RWPE2 (cell line): ENCODE data around the gene GRIFIN.
A peak's percentile ranks its signal among the peaks of the same experiment; 100 is the strongest.

Experiments used
- ATAC-seq: fragments of 200-7000 bp; cut with Tn5 transposase; 3 replicates; pipeline ENCODE4 v1.9.1; 2021; ENCODE audit warnings: low read depth
- DNase-seq: peaks from one replicate; pipeline ENCODE4 v3.0.0-alpha.2; 2020; ENCODE audit warnings: low spot score
- H3K27ac ChIP-seq: fragments of 450-650 bp; 2 replicates; pipeline ENCODE4 v1.5.1; 2017; ENCODE audit warnings: mild to moderate bottlenecking; ENCODE audit not compliant: poor library complexity, severe bottlenecking
- H3K27me3 ChIP-seq: fragments of 250-450 bp; sonication (Bioruptor Pico); 2 replicates; pipeline ENCODE4 v1.5.1; 2021; ENCODE audit warnings: mild to moderate bottlenecking, moderate library complexity; ENCODE audit not compliant: insufficient read depth, poor library complexity, severe bottlenecking
- H3K36me3 ChIP-seq: fragments of 250-450 bp; sonication (Bioruptor Pico); 2 replicates; pipeline ENCODE4 v1.5.1; 2020; ENCODE audit warnings: low read depth, mild to moderate bottlenecking, moderate library complexity
- H3K4me1 ChIP-seq: fragments of 250-450 bp; sonication (Bioruptor Pico); 2 replicates; pipeline ENCODE4 v1.5.1; 2021; ENCODE audit warnings: mild to moderate bottlenecking, moderate library complexity; ENCODE audit not compliant: insufficient read depth, poor library complexity, severe bottlenecking
- H3K4me3 ChIP-seq: fragments of 250-450 bp; sonication (Bioruptor Pico); 2 replicates; pipeline ENCODE4 v1.5.1; 2021; ENCODE audit warnings: mild to moderate bottlenecking, moderate library complexity; ENCODE audit not compliant: severe bottlenecking
- H3K9me3 ChIP-seq: fragments of 250-450 bp; sonication (Bioruptor Pico); 2 replicates; pipeline ENCODE4 v1.5.1; 2021; ENCODE audit warnings: mild to moderate bottlenecking, moderate library complexity; ENCODE audit not compliant: severe bottlenecking
- TF ChIP-seq, protein P1 (sequence below): fragments of 450-650 bp; IDR thresholded peaks from one replicate; pipeline ENCODE4 v1.5.1; 2017; ENCODE audit warnings: mild to moderate bottlenecking, moderate library complexity; ENCODE audit not compliant: poor library complexity, severe bottlenecking

GRIFIN gene

DNA sequence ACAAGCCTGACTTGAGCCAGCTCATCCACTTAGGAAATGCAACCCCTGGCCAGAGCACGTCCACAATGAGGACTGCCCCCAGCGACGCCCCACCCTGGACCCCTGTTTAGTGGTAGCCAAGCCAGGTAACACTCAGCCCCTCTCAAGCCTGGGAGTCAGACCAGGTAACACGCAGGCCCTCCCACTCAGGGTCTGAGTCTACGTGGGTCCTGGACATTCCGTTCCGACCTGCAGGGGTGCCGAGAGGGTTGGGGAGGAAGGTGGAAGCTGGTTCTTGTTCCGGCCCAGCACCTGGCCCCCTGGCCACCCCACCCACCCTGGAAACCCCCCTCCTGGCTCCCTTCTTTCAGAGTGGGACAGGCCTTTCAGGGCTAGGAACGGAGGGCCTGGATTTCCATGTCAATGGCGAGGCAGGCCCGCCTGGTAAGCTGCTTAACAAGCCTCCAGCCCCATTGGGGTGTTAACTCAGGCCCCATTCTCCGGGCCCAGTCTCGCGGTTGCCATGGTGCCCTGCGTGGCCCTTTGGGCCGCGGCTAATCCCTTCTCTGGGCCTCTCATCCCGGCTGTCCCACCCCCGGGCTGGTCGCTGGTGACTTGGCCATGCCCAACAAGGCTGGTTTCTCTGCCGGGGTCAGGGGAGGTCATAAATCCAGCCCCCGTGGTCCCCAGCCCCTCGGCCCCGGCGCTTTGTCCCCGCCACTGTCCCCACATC is 23.7 kb upstream of the GRIFIN start:
- Histone ChIP-seq H3K4me1 (no peaks in the 10 kb centered on the region), H3K9me3 (no peaks in the 10 kb centered on the region), H3K4me3 (no peak overlapping the region), H3K36me3 (no peaks in the 10 kb centered on the region), H3K27me3 (no peaks in the 10 kb centered on the region), H3K27ac (no peak overlapping the region)
- DNase-seq (no peak), ATAC-seq (no peak)
- TF ChIP-seq, protein P1, sequence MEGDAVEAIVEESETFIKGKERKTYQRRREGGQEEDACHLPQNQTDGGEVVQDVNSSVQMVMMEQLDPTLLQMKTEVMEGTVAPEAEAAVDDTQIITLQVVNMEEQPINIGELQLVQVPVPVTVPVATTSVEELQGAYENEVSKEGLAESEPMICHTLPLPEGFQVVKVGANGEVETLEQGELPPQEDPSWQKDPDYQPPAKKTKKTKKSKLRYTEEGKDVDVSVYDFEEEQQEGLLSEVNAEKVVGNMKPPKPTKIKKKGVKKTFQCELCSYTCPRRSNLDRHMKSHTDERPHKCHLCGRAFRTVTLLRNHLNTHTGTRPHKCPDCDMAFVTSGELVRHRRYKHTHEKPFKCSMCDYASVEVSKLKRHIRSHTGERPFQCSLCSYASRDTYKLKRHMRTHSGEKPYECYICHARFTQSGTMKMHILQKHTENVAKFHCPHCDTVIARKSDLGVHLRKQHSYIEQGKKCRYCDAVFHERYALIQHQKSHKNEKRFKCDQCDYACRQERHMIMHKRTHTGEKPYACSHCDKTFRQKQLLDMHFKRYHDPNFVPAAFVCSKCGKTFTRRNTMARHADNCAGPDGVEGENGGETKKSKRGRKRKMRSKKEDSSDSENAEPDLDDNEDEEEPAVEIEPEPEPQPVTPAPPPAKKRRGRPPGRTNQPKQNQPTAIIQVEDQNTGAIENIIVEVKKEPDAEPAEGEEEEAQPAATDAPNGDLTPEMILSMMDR, result no peak

DNA sequence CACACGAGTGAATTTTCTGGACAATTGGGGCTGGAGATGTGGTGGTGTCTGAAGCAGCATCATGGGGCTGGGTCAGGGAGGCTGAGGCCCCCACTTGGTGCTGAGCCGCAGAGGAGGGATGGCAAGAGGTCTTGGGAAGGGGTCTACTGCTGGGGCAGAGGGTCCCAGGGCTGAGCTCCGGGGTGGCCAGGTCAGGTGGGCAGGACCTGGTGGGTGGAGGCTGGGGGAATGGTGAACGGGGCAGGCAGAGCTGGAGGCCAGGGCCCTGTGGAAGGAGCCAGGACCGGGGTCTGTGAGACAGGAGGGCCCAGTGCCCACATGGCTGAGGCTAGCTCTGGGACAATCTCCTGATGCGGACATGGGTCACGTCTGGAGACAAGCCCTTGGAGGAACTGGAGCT is 23.0 kb upstream of the GRIFIN start:
- Histone ChIP-seq H3K9me3 (no peaks in the 10 kb centered on the region), H3K27ac (no peak overlapping the region), H3K4me3 (no peak overlapping the region), H3K36me3 (no peaks in the 10 kb centered on the region), H3K27me3 (no peaks in the 10 kb centered on the region), H3K4me1 (no peaks in the 10 kb centered on the region)
- ATAC-seq (0 out of 3 replicates have a peak, but pooled peaks have one; percentile 6), DNase-seq (no peak)
- TF ChIP-seq, protein P1, result no peak

DNA sequence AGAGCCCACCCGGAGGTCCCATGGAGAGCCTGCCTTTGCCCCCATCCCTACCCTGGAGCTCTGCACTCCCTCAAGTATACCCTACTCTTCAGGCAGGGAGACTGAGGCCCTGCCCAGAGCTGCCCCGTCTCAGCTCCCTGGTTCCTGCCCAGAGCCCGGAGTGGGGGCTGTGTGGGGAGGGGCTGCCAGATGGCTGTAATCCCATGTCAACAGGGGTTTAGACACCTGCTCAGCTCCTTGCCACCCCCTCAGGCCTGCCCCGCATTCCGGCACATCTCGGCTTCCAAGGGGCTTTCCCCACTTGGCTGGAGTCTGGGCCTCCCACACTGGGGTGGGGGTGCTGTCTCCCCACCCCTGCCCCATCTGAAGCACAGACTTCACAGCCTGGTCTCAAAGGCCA is 22.5 kb upstream of the GRIFIN start:
- H3K27ac ChIP-seq, result no peak overlapping the region
- no peak for ATAC-seq
- H3K4me1 ChIP-seq, result no peaks in the 10 kb centered on the region

DNA sequence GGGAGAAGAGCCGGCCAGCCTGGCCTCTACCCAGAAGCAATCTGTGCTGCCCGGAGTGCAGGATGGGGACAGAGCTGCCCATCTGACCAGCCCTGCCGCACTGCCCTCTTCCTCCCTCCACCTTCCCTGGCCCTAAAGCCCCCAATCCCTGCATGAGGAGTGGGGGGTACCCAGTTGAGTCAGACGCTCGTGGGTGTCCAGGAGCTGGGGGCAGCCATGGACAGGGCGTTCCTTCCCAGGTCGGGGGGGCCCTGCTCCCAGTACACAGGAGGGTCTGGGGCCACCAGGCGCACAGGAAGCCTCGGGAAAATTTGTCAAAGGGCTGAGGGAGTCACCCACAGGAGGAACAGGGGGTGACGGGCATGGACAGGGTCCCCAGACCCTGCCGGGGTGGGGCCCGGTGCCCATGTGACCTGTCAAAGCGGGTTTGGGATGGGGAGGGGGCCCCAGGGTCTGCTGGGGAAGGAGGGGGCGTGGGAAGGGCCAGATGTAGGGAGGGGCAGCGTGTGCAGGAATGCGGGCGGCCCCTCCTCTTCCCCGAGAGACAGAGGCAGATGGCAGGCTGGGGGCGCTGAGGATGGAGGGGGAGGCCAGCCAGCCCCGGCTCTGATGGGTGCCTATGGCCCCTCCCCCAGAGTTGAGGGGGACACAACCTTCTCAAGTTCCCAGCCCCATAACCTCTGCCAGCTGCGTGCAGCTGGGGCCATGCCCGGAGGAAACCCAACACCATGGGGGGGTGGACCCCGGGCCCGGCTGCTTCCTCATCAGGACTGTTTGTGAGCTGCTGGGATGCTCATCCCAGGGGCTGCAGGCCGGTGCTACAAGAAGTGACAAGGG is 21.5 kb upstream of the GRIFIN start:
- Histone ChIP-seq H3K27me3 (no peaks in the 10 kb centered on the region), H3K4me3 (no peak overlapping the region), H3K9me3 (no peaks in the 10 kb centered on the region), H3K27ac (no peak overlapping the region), H3K4me1 (no peaks in the 10 kb centered on the region), H3K36me3 (no peaks in the 10 kb centered on the region)
- TF ChIP-seq, protein P1, result no peak
- ATAC-seq (no peak), DNase-seq (no peak)

More for the DNA sequence above, 22.5 kb upstream of the GRIFIN start:
- TF ChIP-seq, protein P1, result no peak
- DNase-seq, result no peak
- Histone ChIP-seq H3K9me3 (no peaks in the 10 kb centered on the region), H3K36me3 (no peaks in the 10 kb centered on the region), H3K27me3 (no peaks in the 10 kb centered on the region), H3K4me3 (no peak overlapping the region)
